Liver (tissue), 9 donors: Measurements from ENCODE around the gene EDEM2. TPM values are rescaled to one million over a fixed set of nuclear protein-coding genes. Genes with fewer than 3 reads are reported as not detected.

Experiments
- DNase-seq: peaks from one replicate; pipeline ENCODE4 v3.0.0-alpha.2; 2017; ENCODE audit warnings: low spot score
- H3K27ac ChIP-seq, 2 donors: one replicate each; pipeline ENCODE4 v1.7.0; 2013; ENCODE audit warnings: inconsistent platforms in 2 of 2, low read length in 2 of 2, control low read depth in 1 of 2, low read depth in 1 of 2, mild to moderate bottlenecking in 1 of 2
- H3K27me3 ChIP-seq, 4 donors: one replicate each; pipeline versions ENCODE4 v1.6.1 to v1.7.0; 2013; ENCODE audit warnings: low read length in 3 of 4, inconsistent platforms in 1 of 4, mild to moderate bottlenecking in 1 of 4, moderate library complexity in 1 of 4; ENCODE audit not compliant: control insufficient read depth in 4 of 4, insufficient read depth in 4 of 4
- H3K36me3 ChIP-seq, 4 donors: one replicate each; pipeline versions ENCODE4 v1.6.1 to v1.7.0; 2013; ENCODE audit warnings: low read length in 3 of 4, mild to moderate bottlenecking in 3 of 4, low read depth in 1 of 4, moderate library complexity in 1 of 4; ENCODE audit not compliant: control insufficient read depth in 4 of 4, insufficient read depth in 3 of 4
- H3K4me1 ChIP-seq, 4 donors: one replicate each; pipeline versions ENCODE4 v1.6.1 to v1.7.0; 2013; ENCODE audit warnings: low read length in 3 of 4, mild to moderate bottlenecking in 3 of 4, moderate library complexity in 1 of 4; ENCODE audit not compliant: control insufficient read depth in 4 of 4, insufficient read depth in 4 of 4
- H3K4me3 ChIP-seq, 3 donors: one replicate each; pipeline versions ENCODE4 v1.6.1 to v1.7.0; 2013; ENCODE audit warnings: low read length in 3 of 3, control low read depth in 1 of 3, low read depth in 1 of 3, mild to moderate bottlenecking in 1 of 3
- H3K9ac ChIP-seq, 2 donors: one replicate each; pipeline ENCODE4 v1.7.0; 2013; ENCODE audit warnings: low read length in 2 of 2, mild to moderate bottlenecking in 2 of 2, moderate library complexity in 2 of 2, control low read depth in 1 of 2, low read depth in 1 of 2
- H3K9me3 ChIP-seq, 4 donors: one replicate each; pipeline versions ENCODE4 v1.6.1 to v1.7.0; 2013; ENCODE audit warnings: low read length in 3 of 4; ENCODE audit not compliant: control insufficient read depth in 4 of 4
- CTCF ChIP-seq: fragments of 150-350 bp; IDR thresholded peaks from 2 replicates; pipeline ENCODE4 v1.5.1; 2017; ENCODE audit warnings: improper control_type of control experiment, low read depth, low read length; ENCODE audit not compliant: missing input control
- EGR1 ChIP-seq, 2 donors: IDR thresholded peaks; 2 replicates each; pipeline ENCODE4 v1.6.1; 2016 to 2018; ENCODE audit warnings: antibody characterized with exemption in 2 of 2, low read depth in 2 of 2
- FOXA1 ChIP-seq: IDR thresholded peaks from 2 replicates; pipeline ENCODE4 v1.6.1; 2016; ENCODE audit warnings: antibody characterized with exemption
- FOXA2 ChIP-seq: IDR thresholded peaks from 2 replicates; pipeline ENCODE4 v1.6.1; 2016; ENCODE audit warnings: antibody characterized with exemption
- GABPA ChIP-seq, 2 donors: IDR thresholded peaks in 1 of 2; conservative IDR thresholded peaks in 1 of 2; 2 replicates each; pipeline ENCODE4 v1.6.1; 2016; ENCODE audit warnings: antibody characterized with exemption in 2 of 2, mild to moderate bottlenecking in 1 of 2, moderate library complexity in 1 of 2
- HNF4A ChIP-seq, 2 donors: conservative IDR thresholded peaks; 2 replicates each; pipeline ENCODE4 v1.6.1; 2016; ENCODE audit warnings: antibody characterized with exemption in 2 of 2, mild to moderate bottlenecking in 2 of 2
- HNF4G ChIP-seq: IDR thresholded peaks from 2 replicates; pipeline ENCODE4 v1.6.1; 2016; ENCODE audit warnings: antibody characterized with exemption
- JUND ChIP-seq, 2 donors: IDR thresholded peaks; 2 replicates each; pipeline ENCODE4 v1.6.1; 2016; ENCODE audit warnings: antibody characterized with exemption in 2 of 2
- NR2F2 ChIP-seq: IDR thresholded peaks from 2 replicates; pipeline ENCODE4 v1.6.1; 2016; ENCODE audit warnings: antibody characterized with exemption
- RAD21 ChIP-seq, 2 donors: IDR thresholded peaks; 2 replicates each; pipeline ENCODE4 v1.6.1; 2016; ENCODE audit warnings: antibody characterized with exemption in 2 of 2, mild to moderate bottlenecking in 2 of 2
- RXRA ChIP-seq, 2 donors: IDR thresholded peaks; 2 replicates each; pipeline ENCODE4 v1.6.1; 2017 to 2018; ENCODE audit warnings: antibody characterized with exemption in 2 of 2, mild to moderate bottlenecking in 1 of 2
- TAF1 ChIP-seq: conservative IDR thresholded peaks from 2 replicates; pipeline ENCODE4 v1.6.1; 2016; ENCODE audit warnings: antibody characterized with exemption, mild to moderate bottlenecking
- WGBS: extraction: QIAGEN DNeasy Blood & Tissue Kit; methylation state at CpG from one replicate; pipeline ENCODE4 v1.1.7; 2013; 5-methylcytosine and 5-hydroxymethylcytosine counted together
- polyA plus RNA-seq, 2 donors: library from polyadenylated mRNA; stranded (reverse) in 1 of 2; unstranded in 1 of 2; fragments of 200-250 nt in 1 of 2; fragments of >200 nt in 1 of 2; fragmentation: Nextera tagmentation in 1 of 2; extraction: Ambion mirVana in 1 of 2; gene quantifications; one replicate each; pipeline versions ENCODE4 v1.2.1 to v1.2.3, GENCODE V29; 2013 to 2015
- total RNA-seq, 2 donors: library from RNA; depleted of rRNA; stranded (reverse); fragments of >200 nt; gene quantifications; one replicate each; pipeline ENCODE4 v1.2.3, GENCODE V29; 2014
- TF ChIP-seq, protein P1 (sequence below): IDR thresholded peaks from 2 replicates; pipeline ENCODE4 v1.6.1; 2016; ENCODE audit warnings: antibody characterized with exemption
- TF ChIP-seq, protein P2 (sequence below): IDR thresholded peaks from 2 replicates; pipeline ENCODE4 v1.6.1; 2016; ENCODE audit warnings: antibody characterized with exemption
- TF ChIP-seq, protein P3 (sequence below): IDR thresholded peaks from 2 replicates; pipeline ENCODE4 v1.6.1; 2016; ENCODE audit warnings: antibody characterized with exemption, mild to moderate bottlenecking
- TF ChIP-seq, protein P4 (sequence below): IDR thresholded peaks from 2 replicates; pipeline ENCODE4 v1.6.1; 2016; ENCODE audit warnings: antibody characterized with exemption
- donor health status: healthy.
- donor health status: healthy.
- donor health status: healthy.
- donor health status: healthy.
- donor health status: healthy.

Gene EDEM2
- total and polyA plus RNA-seq, 4 donors: 15.5 to 32.5 (median 22.2) TPM

DNA sequence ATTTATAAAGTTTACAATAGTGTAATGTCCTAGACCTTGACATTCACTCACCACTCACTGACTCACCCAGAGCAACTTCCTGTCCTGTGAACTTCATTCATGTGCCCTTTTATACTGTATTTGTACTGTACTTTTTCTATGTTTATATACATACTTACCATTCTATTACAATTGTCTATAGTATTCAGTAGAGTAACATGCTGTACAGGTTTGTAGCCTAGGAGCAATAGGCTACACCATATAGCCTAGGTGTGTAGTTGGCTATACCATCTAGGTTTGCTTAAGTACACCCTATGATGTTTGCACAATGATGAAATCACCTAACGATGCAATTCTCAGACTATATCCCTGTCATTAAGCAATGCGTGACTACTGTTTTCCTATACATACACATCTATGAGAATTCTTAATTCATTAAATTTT is 17.5 kb downstream of the EDEM2 start:
- Histone ChIP-seq H3K27ac (no peak overlapping the region), H3K9me3 (no peaks in the 10 kb centered on the region), H3K4me3 (no peak overlapping the region), H3K4me1 (peaks cover 0 to 5% (median 1%) of the 10 kb centered on the region in 4 donors), H3K36me3 (peaks cover 9 to 68% (median 56%) of the 10 kb centered on the region in 4 donors), H3K9ac (no peak overlapping the region), H3K27me3 (no peaks in the 10 kb centered on the region)
- 58% methylated on average over 2 of the region's 2 CpGs for WGBS
- no peak for DNase-seq
- TF ChIP-seq, protein P1, sequence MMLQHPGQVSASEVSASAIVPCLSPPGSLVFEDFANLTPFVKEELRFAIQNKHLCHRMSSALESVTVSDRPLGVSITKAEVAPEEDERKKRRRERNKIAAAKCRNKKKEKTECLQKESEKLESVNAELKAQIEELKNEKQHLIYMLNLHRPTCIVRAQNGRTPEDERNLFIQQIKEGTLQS: no peak
- TF ChIP-seq, protein P2, sequence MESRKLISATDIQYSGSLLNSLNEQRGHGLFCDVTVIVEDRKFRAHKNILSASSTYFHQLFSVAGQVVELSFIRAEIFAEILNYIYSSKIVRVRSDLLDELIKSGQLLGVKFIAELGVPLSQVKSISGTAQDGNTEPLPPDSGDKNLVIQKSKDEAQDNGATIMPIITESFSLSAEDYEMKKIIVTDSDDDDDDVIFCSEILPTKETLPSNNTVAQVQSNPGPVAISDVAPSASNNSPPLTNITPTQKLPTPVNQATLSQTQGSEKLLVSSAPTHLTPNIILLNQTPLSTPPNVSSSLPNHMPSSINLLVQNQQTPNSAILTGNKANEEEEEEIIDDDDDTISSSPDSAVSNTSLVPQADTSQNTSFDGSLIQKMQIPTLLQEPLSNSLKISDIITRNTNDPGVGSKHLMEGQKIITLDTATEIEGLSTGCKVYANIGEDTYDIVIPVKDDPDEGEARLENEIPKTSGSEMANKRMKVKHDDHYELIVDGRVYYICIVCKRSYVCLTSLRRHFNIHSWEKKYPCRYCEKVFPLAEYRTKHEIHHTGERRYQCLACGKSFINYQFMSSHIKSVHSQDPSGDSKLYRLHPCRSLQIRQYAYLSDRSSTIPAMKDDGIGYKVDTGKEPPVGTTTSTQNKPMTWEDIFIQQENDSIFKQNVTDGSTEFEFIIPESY: no peak
- TF ChIP-seq HNF4A (conservative IDR thresholded peaks at IDR 0.05): no peak
- TF ChIP-seq CTCF: no peak
- TF ChIP-seq, protein P3, sequence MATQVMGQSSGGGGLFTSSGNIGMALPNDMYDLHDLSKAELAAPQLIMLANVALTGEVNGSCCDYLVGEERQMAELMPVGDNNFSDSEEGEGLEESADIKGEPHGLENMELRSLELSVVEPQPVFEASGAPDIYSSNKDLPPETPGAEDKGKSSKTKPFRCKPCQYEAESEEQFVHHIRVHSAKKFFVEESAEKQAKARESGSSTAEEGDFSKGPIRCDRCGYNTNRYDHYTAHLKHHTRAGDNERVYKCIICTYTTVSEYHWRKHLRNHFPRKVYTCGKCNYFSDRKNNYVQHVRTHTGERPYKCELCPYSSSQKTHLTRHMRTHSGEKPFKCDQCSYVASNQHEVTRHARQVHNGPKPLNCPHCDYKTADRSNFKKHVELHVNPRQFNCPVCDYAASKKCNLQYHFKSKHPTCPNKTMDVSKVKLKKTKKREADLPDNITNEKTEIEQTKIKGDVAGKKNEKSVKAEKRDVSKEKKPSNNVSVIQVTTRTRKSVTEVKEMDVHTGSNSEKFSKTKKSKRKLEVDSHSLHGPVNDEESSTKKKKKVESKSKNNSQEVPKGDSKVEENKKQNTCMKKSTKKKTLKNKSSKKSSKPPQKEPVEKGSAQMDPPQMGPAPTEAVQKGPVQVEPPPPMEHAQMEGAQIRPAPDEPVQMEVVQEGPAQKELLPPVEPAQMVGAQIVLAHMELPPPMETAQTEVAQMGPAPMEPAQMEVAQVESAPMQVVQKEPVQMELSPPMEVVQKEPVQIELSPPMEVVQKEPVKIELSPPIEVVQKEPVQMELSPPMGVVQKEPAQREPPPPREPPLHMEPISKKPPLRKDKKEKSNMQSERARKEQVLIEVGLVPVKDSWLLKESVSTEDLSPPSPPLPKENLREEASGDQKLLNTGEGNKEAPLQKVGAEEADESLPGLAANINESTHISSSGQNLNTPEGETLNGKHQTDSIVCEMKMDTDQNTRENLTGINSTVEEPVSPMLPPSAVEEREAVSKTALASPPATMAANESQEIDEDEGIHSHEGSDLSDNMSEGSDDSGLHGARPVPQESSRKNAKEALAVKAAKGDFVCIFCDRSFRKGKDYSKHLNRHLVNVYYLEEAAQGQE: no peak
- TF ChIP-seq NR2F2: no peak
- TF ChIP-seq TAF1: no peak
- TF ChIP-seq GABPA (IDR thresholded peaks at IDR 0.05 in 1 of 2, conservative IDR thresholded peaks at IDR 0.05 in 1 of 2): no peak
- no peak for TF ChIP-seq HNF4G
- no peak for TF ChIP-seq RAD21 (IDR thresholded peaks at IDR 0.05)
- TF ChIP-seq EGR1 (IDR thresholded peaks at IDR 0.05; ENCODE audit: low read depth in 2 of 2): no peak
- TF ChIP-seq, protein P4, sequence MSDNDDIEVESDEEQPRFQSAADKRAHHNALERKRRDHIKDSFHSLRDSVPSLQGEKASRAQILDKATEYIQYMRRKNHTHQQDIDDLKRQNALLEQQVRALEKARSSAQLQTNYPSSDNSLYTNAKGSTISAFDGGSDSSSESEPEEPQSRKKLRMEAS: no peak
- no peak for TF ChIP-seq FOXA1
- TF ChIP-seq JUND (IDR thresholded peaks at IDR 0.05): no peak
- no peak for TF ChIP-seq RXRA (IDR thresholded peaks at IDR 0.05)

DNA sequence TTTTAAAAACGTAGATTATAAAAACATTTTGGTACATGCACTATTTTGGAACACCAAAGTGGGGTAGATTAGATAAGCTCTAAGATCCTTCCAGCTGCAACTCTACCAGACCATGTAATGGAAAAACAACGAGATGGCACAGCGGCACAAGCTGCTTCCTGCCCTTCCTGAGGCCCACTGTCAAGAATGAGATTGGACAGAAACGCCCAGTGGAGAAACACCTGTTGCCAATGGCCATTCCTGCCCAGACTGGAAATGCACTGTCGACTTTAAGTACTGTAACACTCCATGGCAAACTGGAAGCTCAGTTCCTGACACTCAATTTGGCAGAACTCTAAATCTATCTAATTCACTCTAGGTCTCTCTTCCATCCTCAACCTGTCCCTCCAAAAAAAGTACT is 21.4 kb downstream of the EDEM2 start:
- WGBS: 90% methylated on average over 5 of the region's 5 CpGs
- Histone ChIP-seq H3K4me3 (no peak overlapping the region), H3K4me1 (no peaks in the 10 kb centered on the region), H3K36me3 (peaks cover 10 to 65% (median 56%) of the 10 kb centered on the region in 4 donors), H3K27ac (no peak overlapping the region), H3K27me3 (no peaks in the 10 kb centered on the region), H3K9me3 (no peaks in the 10 kb centered on the region), H3K9ac (no peak overlapping the region)
- no peak for DNase-seq
- no peak for TF ChIP-seq RAD21 (IDR thresholded peaks at IDR 0.05)
- TF ChIP-seq FOXA2: no peak
